B cell (primary cell): ENCODE measurements around the gene ASB7. TPM values are rescaled to one million over a fixed set of nuclear protein-coding genes. Genes with fewer than 3 reads are reported as not detected.

Source experiments
- ATAC-seq: fragments of 200-7000 bp; cut with Tn5 transposase; one replicate; pipeline ENCODE4 v1.10.0; 2021; ENCODE audit warnings: low read depth, mild to moderate bottlenecking, moderate number of reproducible peaks, moderate library complexity
- CTCF ChIA-PET: fragments of 350-600 bp; sonication (Branson Sonifier 250); formaldehyde crosslinking; loops from one replicate; lab custom pipeline; 2021; ENCODE audit warnings: antibody characterized with exemption, inconsistent platforms; lab: Charles Lee
- POLR2A ChIA-PET: fragments of 350-600 bp; sonication (Branson Sonifier 250); formaldehyde crosslinking; loops from one replicate; lab custom pipeline; 2021; ENCODE audit warnings: antibody characterized with exemption; lab: Charles Lee
- DNase-seq: peaks from one replicate; pipeline ENCODE4 v3.0.0; 2013
- H2AFZ ChIP-seq: 2 replicates; pipeline ENCODE4 v1.6.1; 2012; ENCODE audit warnings: mild to moderate bottlenecking, low read depth, low read length; ENCODE audit not compliant: insufficient read depth, poor library complexity, severe bottlenecking
- H3K27ac ChIP-seq, 2 donors: 1 replicate in 1 of 2; 2 replicates in 1 of 2; pipeline ENCODE4 v1.5.1; 2012 to 2013; ENCODE audit warnings: low read length in 2 of 2, mild to moderate bottlenecking in 2 of 2, moderate library complexity in 1 of 2
- H3K27me3 ChIP-seq, 4 experiments: fragments of 200-600 bp in 1 of 4; sonication (generic) in 1 of 4; replicated peaks in 1 of 4; 1 replicate in 2 of 4; 2 replicates in 2 of 4; pipeline versions ENCODE4 v1.6.1 to v1.7.0; 2013 to 2016; ENCODE audit warnings: low read length in 3 of 4, mild to moderate bottlenecking in 2 of 4, mixed read lengths in 1 of 4, moderate library complexity in 1 of 4; ENCODE audit not compliant: insufficient read depth in 4 of 4, control insufficient read depth in 3 of 4; ENCODE audit errors: control extremely low read depth in 1 of 4
- H3K36me3 ChIP-seq, 2 experiments: replicated peaks in 1 of 2; 1 replicate in 1 of 2; 2 replicates in 1 of 2; pipeline versions ENCODE4 v1.6.1 to v1.7.1; 2013; ENCODE audit warnings: low read length in 1 of 2; ENCODE audit not compliant: insufficient read depth in 2 of 2, control insufficient read depth in 1 of 2; ENCODE audit errors: control extremely low read depth in 1 of 2, extremely low read depth in 1 of 2
- H3K4me1 ChIP-seq, 2 donors: fragments of 200-600 bp in 1 of 2; sonication (generic) in 1 of 2; 1 replicate in 1 of 2; 2 replicates in 1 of 2; pipeline versions ENCODE4 v1.5.1 to v1.6.1; 2013 to 2017; ENCODE audit warnings: low read length in 2 of 2; ENCODE audit not compliant: control insufficient read depth in 2 of 2, insufficient read depth in 2 of 2
- H3K4me2 ChIP-seq: replicated peaks from 2 replicates; pipeline ENCODE3; 2012; ENCODE audit warnings: mild to moderate bottlenecking, low read depth, low read length; ENCODE audit not compliant: poor library complexity, severe bottlenecking
- H3K4me3 ChIP-seq, 5 experiments: fragments of 200-600 bp in 1 of 5; sonication (generic) in 1 of 5; 1 replicate in 3 of 5; 2 replicates in 2 of 5; pipeline versions ENCODE4 v1.5.1 to v1.7.0; 2011 to 2016; ENCODE audit warnings: low read length in 4 of 5, mild to moderate bottlenecking in 4 of 5, low read depth in 2 of 5, control low read depth in 1 of 5, moderate library complexity in 1 of 5; ENCODE audit not compliant: insufficient read depth in 1 of 5; ENCODE audit errors: control extremely low read depth in 1 of 5, extremely low read depth in 1 of 5
- H3K79me2 ChIP-seq: fragments of 200-600 bp; sonication (generic); one replicate; pipeline ENCODE4 v1.6.0; 2016; ENCODE audit warnings: low read length; ENCODE audit not compliant: control insufficient read depth, insufficient read depth
- H3K9ac ChIP-seq: fragments of 200-600 bp; sonication (generic); 2 replicates; pipeline ENCODE4 v1.6.1; 2017; ENCODE audit warnings: mild to moderate bottlenecking, low read length, moderate library complexity
- H3K9me3 ChIP-seq, 3 donors: one replicate each; pipeline versions ENCODE4 v1.6.1 to v1.7.1; 2013; ENCODE audit warnings: low read length in 2 of 3; ENCODE audit not compliant: control insufficient read depth in 2 of 3, insufficient read depth in 1 of 3; ENCODE audit errors: control extremely low read depth in 1 of 3
- H4K20me1 ChIP-seq: 2 replicates; pipeline ENCODE4 v1.6.0; 2012; ENCODE audit warnings: mild to moderate bottlenecking, low read length; ENCODE audit not compliant: insufficient read depth, control insufficient read depth, poor library complexity, severe bottlenecking
- H3K27ac Mint-ChIP-seq: one replicate; pipeline ENCODE4 v1.8.0; 2021; ENCODE audit warnings: mixed read lengths
- H3K27me3 Mint-ChIP-seq: one replicate; pipeline ENCODE4 v1.8.0; 2021; ENCODE audit warnings: mixed read lengths
- H3K4me1 Mint-ChIP-seq: one replicate; pipeline ENCODE4 v1.8.0; 2021; ENCODE audit warnings: mixed read lengths
- H3K4me3 Mint-ChIP-seq: one replicate; pipeline ENCODE4 v1.8.0; 2021; ENCODE audit warnings: mixed read lengths
- H3K9me3 Mint-ChIP-seq: one replicate; pipeline ENCODE4 v1.8.0; 2022; ENCODE audit warnings: mixed read lengths; ENCODE audit not compliant: insufficient read depth
- CTCF ChIP-seq: fragments of 200-600 bp; IDR thresholded peaks from one replicate; pipeline ENCODE4 v1.8.0; 2022; ENCODE audit warnings: antibody characterized with exemption, mild to moderate bottlenecking
- EZH2 ChIP-seq: IDR thresholded peaks from 2 replicates; pipeline ENCODE4 v1.6.1; 2012; ENCODE audit warnings: borderline replicate concordance, low read depth, mild to moderate bottlenecking, moderate library complexity, low read length; ENCODE audit not compliant: insufficient read depth, poor library complexity, severe bottlenecking
- WGBS: methylation state at CpG from one replicate; pipeline ENCODE4 v1.1.5; 2013; ENCODE audit warnings: missing lambda C conversion rate; ENCODE audit not compliant: insufficient coverage; 5-methylcytosine and 5-hydroxymethylcytosine counted together
- intact Hi-C: fragments of 100-400 bp; cut with micrococcal nuclease; formaldehyde crosslinking; loops from one replicate; pipeline ENCODE4 v1.10.0; 2022
- polyA plus RNA-seq: library from polyadenylated mRNA; depleted of rRNA; stranded (reverse); fragments of >200 nt; gene quantifications from 2 replicates; pipeline ENCODE4 v1.2.3, GENCODE V29; 2012
- total RNA-seq, 2 donors: library from RNA; stranded (reverse); fragments of 120-200 nt in 1 of 2; gene quantifications; 1 replicate in 1 of 2; 2 replicates in 1 of 2; pipeline versions ENCODE4 v1.2.3 to v1.2.4, GENCODE V29; 2013 to 2022

ASB7 gene
- total and polyA plus RNA-seq, 2 donors (not counting 1 experiment from before 2014, with no cell fraction given), result 12.1 to 25.0 TPM

GRCh38 chr15:100569391-100569790, 33.0 kb upstream of the ASB7 start:
- H3K27ac Mint-ChIP-seq, result no peak overlapping the region
- ATAC-seq, result no peak

GRCh38 chr15:100570275-100570674, 32.1 kb upstream of the ASB7 start:
- Histone ChIP-seq H4K20me1 (no peaks in the 10 kb centered on the region), H3K79me2 (no peaks in the 10 kb centered on the region), H3K4me3 (no peak overlapping the region), H3K36me3 (peaks cover 0 to 17% of the 10 kb centered on the region in 2 experiments), H3K4me2 (no peak overlapping the region), H2AFZ (no peak overlapping the region), H3K27me3 (no peaks in the 10 kb centered on the region), H3K9ac (no peak overlapping the region), H3K27ac (no peak overlapping the region), H3K4me1 (no peaks in the 10 kb centered on the region), H3K9me3 (no peaks in the 10 kb centered on the region)
- no peaks in the 10 kb centered on the region for H3K4me1 Mint-ChIP-seq
- ATAC-seq (no peak), DNase-seq (no peak)
- no peak overlapping the region for H3K4me3 Mint-ChIP-seq
- no peaks in the 10 kb centered on the region for H3K27me3 Mint-ChIP-seq
- TF ChIP-seq CTCF (no peak), EZH2 (no peak)
- WGBS, result no CpG with 5 or more reads among the region's 3 CpGs
- no peaks in the 10 kb centered on the region for H3K9me3 Mint-ChIP-seq
- no peak overlapping the region for H3K27ac Mint-ChIP-seq
- CTCF ChIA-PET, result interaction anchor here (1.2 to 6.4 kb wide), 3 partner anchors 221 to 641 kb away, joined by 4 to 73 read pairs (median 5); no protein-coding TSS in a partner anchor
- POLR2A ChIA-PET, result no interaction called here
- intact Hi-C loops, result no loop called here

More at GRCh38 chr15:100569391-100569790, 33.0 kb upstream of the ASB7 start:
- no peaks in the 10 kb centered on the region for H3K9me3 Mint-ChIP-seq
- Histone ChIP-seq H3K4me1 (no peaks in the 10 kb centered on the region), H4K20me1 (no peaks in the 10 kb centered on the region), H3K27me3 (no peaks in the 10 kb centered on the region), H3K36me3 (peaks cover 0 to 11% of the 10 kb centered on the region in 2 experiments), H3K79me2 (no peaks in the 10 kb centered on the region), H2AFZ (no peak overlapping the region), H3K4me3 (no peak overlapping the region), H3K9me3 (no peaks in the 10 kb centered on the region), H3K27ac (no peak overlapping the region), H3K4me2 (no peak overlapping the region), H3K9ac (no peak overlapping the region)
- H3K27me3 Mint-ChIP-seq, result no peaks in the 10 kb centered on the region
- ChIA-PET CTCF (interaction anchor here (6.4 kb wide), 1 partner anchor 220 kb away, joined by 73 read pairs; no protein-coding TSS in a partner anchor), POLR2A (no interaction called here)
- 84% methylated on average over 5 of the region's 8 CpGs for WGBS
- H3K4me1 Mint-ChIP-seq, result no peaks in the 10 kb centered on the region
- no peak overlapping the region for H3K4me3 Mint-ChIP-seq
- no peak for DNase-seq
- intact Hi-C loops, result no loop called here
- no peak for TF ChIP-seq CTCF
- no peak for TF ChIP-seq EZH2
